OCI-LY3 (cell line): ENCODE measurements around the gene EFNA1.

Experiments used
- H2AFZ ChIP-seq: fragments of 200-600, 300-600 bp; shearing (Covaris generic); 2 replicates; pipeline ENCODE4 v1.6.0; 2014; ENCODE audit warnings: antibody characterized with exemption, low read depth, low read length
- H3K27ac ChIP-seq: fragments of 200-600, 300-600 bp; sonication (generic); 2 replicates; pipeline ENCODE4 v1.5.1; 2014; ENCODE audit warnings: mild to moderate bottlenecking, low read length, moderate library complexity, mixed read lengths
- H3K27me3 ChIP-seq: fragments of 200-600, 300-600 bp; sonication (generic); 2 replicates; pipeline ENCODE4 v1.6.1; 2014; ENCODE audit warnings: low read depth, low read length, mixed read lengths
- H3K36me3 ChIP-seq: fragments of 200-600, 300-600 bp; sonication (generic); replicated peaks from 2 replicates; pipeline ENCODE3; 2014; ENCODE audit warnings: low read depth, low read length, mixed read lengths
- H3K4me1 ChIP-seq: fragments of 300-600, 200-600 bp; sonication (generic); 2 replicates; pipeline ENCODE4 v1.6.1; 2014; ENCODE audit warnings: low read length, mixed read lengths
- H3K4me2 ChIP-seq: fragments of 200-600, 300-600 bp; sonication (generic); 2 replicates; pipeline ENCODE4 v1.6.1; 2014; ENCODE audit warnings: low read length, mixed read lengths
- H3K4me3 ChIP-seq: fragments of 300-600, 200-600 bp; sonication (generic); 2 replicates; pipeline ENCODE4 v1.5.1; 2014; ENCODE audit warnings: antibody characterized with exemption, mild to moderate bottlenecking, low read length, moderate library complexity
- H3K79me2 ChIP-seq: fragments of 300-600, 200-600 bp; shearing (Covaris generic); 2 replicates; pipeline ENCODE4 v1.6.1; 2014; ENCODE audit warnings: mild to moderate bottlenecking, low read length, mixed read lengths
- H3K9ac ChIP-seq: fragments of 300-600, 200-600 bp; shearing (Covaris generic); 2 replicates; pipeline ENCODE4 v1.6.0; 2014; ENCODE audit warnings: mild to moderate bottlenecking, low read length, moderate library complexity
- H3K9me3 ChIP-seq: fragments of 200-600, 300-600 bp; shearing (Covaris generic); 2 replicates; pipeline ENCODE4 v1.6.1; 2014; ENCODE audit warnings: low read length, mixed read lengths; ENCODE audit not compliant: insufficient read depth
- H4K20me1 ChIP-seq: fragments of 200-600, 300-600 bp; sonication (generic); 2 replicates; pipeline ENCODE4 v1.6.1; 2016; ENCODE audit warnings: low read length, mixed read lengths; ENCODE audit not compliant: insufficient read depth
- EZH2phosphoT487 ChIP-seq: fragments of 200-600 bp; shearing (Covaris generic); IDR thresholded peaks from 2 replicates; pipeline ENCODE4 v1.6.1; 2018; ENCODE audit warnings: antibody characterized with exemption, mixed run types, low read depth
- TF ChIP-seq, protein P1 (sequence below): fragments of 200-600, 300-600 bp; sonication (generic); IDR thresholded peaks from 2 replicates; pipeline ENCODE4 v1.5.1; 2014; ENCODE audit warnings: antibody characterized with exemption, low read length, low read depth

EFNA1 gene

DNA sequence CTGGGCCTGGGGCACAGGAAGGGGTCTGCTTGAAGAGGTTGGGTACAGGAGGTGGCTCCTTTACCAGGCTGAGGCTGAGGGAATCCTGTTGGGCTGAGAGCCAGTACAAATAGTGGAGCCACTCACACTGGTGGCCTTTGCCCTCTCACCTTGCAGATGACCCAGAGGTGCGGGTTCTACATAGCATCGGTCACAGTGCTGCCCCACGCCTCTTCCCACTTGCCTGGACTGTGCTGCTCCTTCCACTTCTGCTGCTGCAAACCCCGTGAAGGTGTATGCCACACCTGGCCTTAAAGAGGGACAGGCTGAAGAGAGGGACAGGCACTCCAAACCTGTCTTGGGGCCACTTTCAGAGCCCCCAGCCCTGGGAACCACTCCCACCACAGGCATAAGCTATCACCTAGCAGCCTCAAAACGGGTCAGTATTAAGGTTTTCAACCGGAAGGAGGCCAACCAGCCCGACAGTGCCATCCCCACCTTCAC lies 6.2 kb downstream of the EFNA1 start:
- no peak overlapping the region for H3K4me2 ChIP-seq
- peaks cover 3% of the 10 kb centered on the region; the same call in 1 of the 2 replicates for H3K27me3 ChIP-seq
- H3K36me3 ChIP-seq: peaks cover 14% of the 10 kb centered on the region
- peaks cover 28% of the 10 kb centered on the region for H3K79me2 ChIP-seq
- no peak overlapping the region for H3K27ac ChIP-seq
- no peak overlapping the region for H3K4me3 ChIP-seq
- H3K9ac ChIP-seq: no peak overlapping the region
- peaks cover 17% of the 10 kb centered on the region for H3K4me1 ChIP-seq
- H2AFZ ChIP-seq: no peak overlapping the region
- no peaks in the 10 kb centered on the region for H4K20me1 ChIP-seq
- TF ChIP-seq, protein P1, sequence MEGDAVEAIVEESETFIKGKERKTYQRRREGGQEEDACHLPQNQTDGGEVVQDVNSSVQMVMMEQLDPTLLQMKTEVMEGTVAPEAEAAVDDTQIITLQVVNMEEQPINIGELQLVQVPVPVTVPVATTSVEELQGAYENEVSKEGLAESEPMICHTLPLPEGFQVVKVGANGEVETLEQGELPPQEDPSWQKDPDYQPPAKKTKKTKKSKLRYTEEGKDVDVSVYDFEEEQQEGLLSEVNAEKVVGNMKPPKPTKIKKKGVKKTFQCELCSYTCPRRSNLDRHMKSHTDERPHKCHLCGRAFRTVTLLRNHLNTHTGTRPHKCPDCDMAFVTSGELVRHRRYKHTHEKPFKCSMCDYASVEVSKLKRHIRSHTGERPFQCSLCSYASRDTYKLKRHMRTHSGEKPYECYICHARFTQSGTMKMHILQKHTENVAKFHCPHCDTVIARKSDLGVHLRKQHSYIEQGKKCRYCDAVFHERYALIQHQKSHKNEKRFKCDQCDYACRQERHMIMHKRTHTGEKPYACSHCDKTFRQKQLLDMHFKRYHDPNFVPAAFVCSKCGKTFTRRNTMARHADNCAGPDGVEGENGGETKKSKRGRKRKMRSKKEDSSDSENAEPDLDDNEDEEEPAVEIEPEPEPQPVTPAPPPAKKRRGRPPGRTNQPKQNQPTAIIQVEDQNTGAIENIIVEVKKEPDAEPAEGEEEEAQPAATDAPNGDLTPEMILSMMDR: no peak
- no peaks in the 10 kb centered on the region for H3K9me3 ChIP-seq

DNA sequence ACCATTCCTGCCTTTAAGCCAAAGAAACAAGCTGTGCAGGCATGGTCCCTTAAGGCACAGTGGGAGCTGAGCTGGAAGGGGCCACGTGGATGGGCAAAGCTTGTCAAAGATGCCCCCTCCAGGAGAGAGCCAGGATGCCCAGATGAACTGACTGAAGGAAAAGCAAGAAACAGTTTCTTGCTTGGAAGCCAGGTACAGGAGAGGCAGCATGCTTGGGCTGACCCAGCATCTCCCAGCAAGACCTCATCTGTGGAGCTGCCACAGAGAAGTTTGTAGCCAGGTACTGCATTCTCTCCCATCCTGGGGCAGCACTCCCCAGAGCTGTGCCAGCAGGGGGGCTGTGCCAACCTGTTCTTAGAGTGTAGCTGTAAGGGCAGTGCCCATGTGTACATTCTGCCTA lies 6.6 kb downstream of the EFNA1 start:
- H3K4me3 ChIP-seq: peak overlapping the region; percentile 92; the same call in 1 of the 2 replicates
- H3K9me3 ChIP-seq: no peaks in the 10 kb centered on the region
- H3K4me1 ChIP-seq: peaks cover 17% of the 10 kb centered on the region
- H3K9ac ChIP-seq: no peak overlapping the region
- peaks cover 14% of the 10 kb centered on the region for H3K36me3 ChIP-seq
- H3K4me2 ChIP-seq: peak overlapping the region; percentile 97
- H2AFZ ChIP-seq: no peak overlapping the region
- peaks cover 30% of the 10 kb centered on the region for H3K79me2 ChIP-seq
- no peaks in the 10 kb centered on the region for H3K27me3 ChIP-seq
- H3K27ac ChIP-seq: no peak overlapping the region
- no peaks in the 10 kb centered on the region for H4K20me1 ChIP-seq
- TF ChIP-seq, protein P1: no peak
- TF ChIP-seq EZH2phosphoT487: no peak

DNA sequence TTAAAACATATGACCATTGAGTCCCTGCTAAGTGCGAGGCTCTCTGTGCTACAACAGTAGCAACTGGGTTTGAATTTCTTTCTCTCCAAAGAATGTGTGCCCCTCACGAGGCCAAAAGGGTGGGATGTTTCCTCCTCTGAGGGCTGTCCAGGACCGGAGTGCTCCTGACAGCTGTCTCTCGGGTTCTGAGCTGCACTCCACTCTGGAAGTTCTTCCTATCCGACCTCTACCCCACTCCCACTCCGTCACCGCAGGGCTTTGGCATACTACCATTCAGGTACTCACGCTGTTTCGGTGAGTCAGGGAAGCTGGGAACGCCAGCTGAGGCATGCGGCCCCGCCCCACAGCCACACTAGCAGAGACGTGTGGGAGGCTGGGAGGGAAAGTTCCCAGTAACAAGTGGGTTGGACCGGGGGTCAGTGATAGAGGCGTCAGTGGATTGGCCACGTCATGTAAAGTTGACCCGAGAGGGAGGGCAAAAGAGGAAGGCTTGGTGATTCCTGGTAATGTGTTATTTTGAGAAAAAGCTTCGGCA lies 7.3 kb downstream of the EFNA1 start:
- Histone ChIP-seq H3K27ac (peak overlapping the region; percentile 61), H3K9ac (peak overlapping the region; percentile 97), H3K36me3 (peaks cover 14% of the 10 kb centered on the region), H3K9me3 (no peaks in the 10 kb centered on the region), H3K4me3 (peak overlapping the region; percentile 92), H2AFZ (peak overlapping the region; percentile 87; the same call in 1 of the 2 replicates), H3K79me2 (peaks cover 37% of the 10 kb centered on the region), H3K4me1 (peaks cover 19% of the 10 kb centered on the region), H3K4me2 (peak overlapping the region; percentile 97), H3K27me3 (no peaks in the 10 kb centered on the region), H4K20me1 (no peaks in the 10 kb centered on the region)
- TF ChIP-seq, protein P1: no peak
- TF ChIP-seq EZH2phosphoT487: no peak

DNA sequence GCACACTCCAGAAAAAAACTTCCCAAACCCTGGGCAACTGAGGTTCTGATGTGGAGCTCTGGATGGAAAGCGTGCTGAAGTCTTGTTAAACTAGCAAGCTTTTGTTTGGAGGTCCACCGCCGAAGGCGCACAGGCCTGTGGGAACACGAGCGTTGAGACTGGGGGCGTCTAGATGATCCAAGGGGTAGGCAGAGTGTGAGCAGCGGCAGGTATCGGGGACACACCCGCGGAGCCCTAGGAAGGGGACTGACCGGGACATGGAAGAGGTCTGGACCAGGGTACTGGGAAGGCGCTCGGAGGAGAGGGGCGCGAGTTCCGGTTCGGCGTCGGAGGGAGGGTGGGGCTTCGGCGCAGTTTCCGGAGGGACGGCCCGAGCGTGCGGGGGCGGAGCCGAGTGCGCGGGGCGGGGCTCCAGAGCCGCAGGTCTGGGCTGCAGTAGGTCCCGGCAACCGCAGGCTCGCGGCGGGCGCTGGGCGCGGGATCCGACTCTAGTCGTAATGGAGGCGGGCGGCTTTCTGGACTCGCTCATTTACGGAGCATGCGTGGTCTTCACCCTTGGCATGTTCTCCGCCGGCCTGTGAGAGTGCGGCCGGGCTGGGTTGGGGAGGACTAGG lies 7.8 kb downstream of the EFNA1 start, which contains the start of gene SLC50A1:
Gene SLC50A1 (plus strand): TSS at position 438 of the 614 bp plus-strand sequence. CDS start 60 bp downstream, at position 498.
- Histone ChIP-seq H3K36me3 (peaks cover 14% of the 10 kb centered on the region), H3K4me1 (peaks cover 19% of the 10 kb centered on the region), H2AFZ (peak within 1 kb of the TSS; percentile 87), H3K27ac (peak within 1 kb of the TSS; percentile 75), H3K9me3 (no peaks in the 10 kb centered on the region), H3K9ac (peak within 1 kb of the TSS; percentile 97), H3K4me2 (peak within 1 kb of the TSS; percentile 97), H4K20me1 (no peaks in the 10 kb centered on the region), H3K79me2 (peaks cover 41% of the 10 kb centered on the region), H3K4me3 (peak within 1 kb of the TSS; percentile 92), H3K27me3 (no peaks in the 10 kb centered on the region)
- TF ChIP-seq EZH2phosphoT487: no peak
- TF ChIP-seq, protein P1: no peak
